ENCODE results near the gene UTS2. TPM values are rescaled to one million over a fixed set of nuclear protein-coding genes. Genes with fewer than 3 reads are reported as not detected.

Gene UTS2
- total RNA-seq = not detected in 2 replicates

DNA sequence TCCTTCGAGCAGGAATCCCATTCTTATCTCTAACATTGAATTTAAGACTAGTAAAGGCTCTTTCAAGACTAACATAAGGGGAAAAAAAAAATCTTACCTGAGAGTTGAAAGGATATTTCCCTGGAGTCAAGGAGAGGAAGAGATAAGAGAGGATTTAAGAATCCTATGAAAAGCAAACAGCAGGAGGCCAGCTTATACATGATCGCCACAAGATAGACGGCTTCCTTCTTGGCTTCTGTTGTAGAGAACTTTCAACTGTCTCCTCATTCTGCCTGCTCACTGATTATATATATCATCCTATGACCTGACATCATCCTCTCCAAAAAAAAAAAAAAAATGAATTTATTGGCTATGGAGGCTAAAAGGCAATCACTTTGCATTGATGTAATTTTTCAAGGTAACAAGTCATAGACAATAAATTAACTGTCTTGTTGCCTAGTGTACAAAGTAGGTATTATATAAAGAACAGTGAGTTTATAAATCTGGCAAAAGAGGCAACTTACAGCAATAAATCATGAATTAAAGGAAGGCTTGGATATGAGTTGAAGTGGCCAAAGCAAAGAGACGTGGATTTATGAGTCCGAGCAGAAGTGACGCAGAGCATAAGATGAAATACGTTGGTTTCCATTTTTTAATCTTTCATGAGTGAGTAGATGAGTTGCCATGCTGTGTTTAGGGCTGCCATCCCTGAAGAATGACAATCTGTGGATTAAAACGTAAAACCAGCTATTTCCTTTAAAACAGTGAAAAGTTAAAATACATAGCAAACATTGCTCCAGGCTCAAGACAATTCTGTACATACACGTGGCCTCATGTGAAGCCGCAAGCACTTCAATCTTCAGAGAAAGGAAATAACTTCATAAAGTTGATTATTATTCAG lies at the start of gene UTS2:
UTS2 (minus strand) TSS at position 262 of the 880 bp plus-strand sequence; CDS start at position 200, 62 bp downstream.

Other genes with a start within 250 kb of the UTS2 start
- 101 and 121 TPM in 2 replicates for gene VAMP3, start 81.8 kb downstream of the UTS2 start, total RNA-seq
- 8.0 and 11.8 TPM in 2 replicates for gene PER3, start 68.8 kb downstream of the UTS2 start, total RNA-seq
- gene TNFRSF9, start 87.8 kb upstream of the UTS2 start, total RNA-seq = under 0.01 and 0.43 TPM in 2 replicates
- gene PARK7, start 108.6 kb upstream of the UTS2 start, total RNA-seq = 138 and 195 TPM in 2 replicates
- 98.5 and 197 TPM in 2 replicates for gene ERRFI1, start 173.2 kb upstream of the UTS2 start, total RNA-seq

All from placental epithelial cell (primary cell).